PFSK-1 (cell line): ENCODE measurements around the gene PRKAA1.

Source experiments
- POLR2AphosphoS5 ChIP-seq: IDR thresholded peaks from 2 replicates; pipeline ENCODE4 v1.6.1; 2012; ENCODE audit warnings: low read depth, mild to moderate bottlenecking, control low read depth, low read length, moderate library complexity
- REST ChIP-seq, 2 experiments: IDR thresholded peaks; 2 replicates each; pipeline versions ENCODE4 v1.6.1 to v1.8.0; 2011 to 2012; ENCODE audit warnings: low read depth in 2 of 2, low read length in 2 of 2, control low read depth in 1 of 2, inconsistent platforms in 1 of 2, mild to moderate bottlenecking in 1 of 2, moderate library complexity in 1 of 2; ENCODE audit not compliant: insufficient read depth in 1 of 2
- SIN3A ChIP-seq: IDR thresholded peaks from 2 replicates; pipeline ENCODE4 v1.6.1; 2012; ENCODE audit warnings: mild to moderate bottlenecking, low read length, moderate library complexity, borderline replicate concordance; ENCODE audit not compliant: insufficient read depth
- TAF1 ChIP-seq: IDR thresholded peaks from 2 replicates; pipeline ENCODE4 v1.6.1; 2012; ENCODE audit warnings: low read length, control low read depth, borderline replicate concordance; ENCODE audit not compliant: insufficient read depth

GRCh38 chr5:40790947-40791593 is 7.1 kb downstream of the PRKAA1 start:
- TF ChIP-seq REST (IDR thresholded peaks at IDR 0.05; ENCODE audit: insufficient read depth in 1 of 2, low read depth in 2 of 2, low read length in 2 of 2) (no peak), SIN3A (no peak), POLR2AphosphoS5 (no peak), TAF1 (no peak)
